ENCODE data around the gene MTX2. TPM values are rescaled to one million over a fixed set of nuclear protein-coding genes. Genes with fewer than 3 reads are reported as not detected.

MTX2 gene
- total RNA-seq, 1 donor, result 13.0 TPM

DNA sequence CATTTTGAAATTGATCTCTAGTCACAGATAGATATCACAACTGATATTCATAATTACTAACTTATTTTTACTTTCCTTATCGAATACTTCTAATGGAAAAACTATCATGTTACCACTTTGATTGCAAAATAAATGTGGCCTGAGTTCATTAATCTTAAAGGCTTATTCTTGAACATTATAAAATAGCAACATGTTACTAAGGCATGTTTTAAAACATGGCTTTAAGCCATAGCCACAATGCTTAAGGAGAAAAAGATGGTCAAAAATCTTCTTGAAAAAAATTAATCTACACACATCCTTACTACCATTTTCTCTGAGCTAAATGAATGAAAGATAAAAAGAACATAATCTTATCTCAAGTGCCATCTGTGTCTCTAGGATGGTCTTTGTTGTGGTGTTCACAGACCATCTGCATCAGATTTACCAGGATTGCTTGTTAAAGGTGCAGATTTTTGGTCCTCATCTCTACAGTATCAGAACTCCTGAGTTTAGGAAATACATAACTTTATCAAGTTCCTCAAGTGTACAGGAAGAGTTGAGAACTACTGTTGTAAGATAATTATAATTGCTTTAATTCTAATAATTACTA is 15.3 kb downstream of the MTX2 start:
- Histone ChIP-seq H3K4me1 (ENCODE audit: insufficient read depth, low read length) (peaks cover 17% of the 10 kb centered on the region), H3K4me3 (ENCODE audit: insufficient read depth, low read length) (no peak overlapping the region), H4K20me1 (ENCODE audit: insufficient read depth, low read length) (peaks cover 39% of the 10 kb centered on the region), H2AFZ (ENCODE audit: low read length) (no peak overlapping the region), H3K9me3 (ENCODE audit: low read depth, low read length) (no peaks in the 10 kb centered on the region), H3K27me3 (ENCODE audit: insufficient read depth, low read length) (no peaks in the 10 kb centered on the region), H3K4me2 (ENCODE audit: insufficient read depth, low read length) (no peak overlapping the region), H3K27ac (ENCODE audit: low read depth, low read length) (no peak overlapping the region), H3K36me3 (ENCODE audit: insufficient read depth, low read length) (no peaks in the 10 kb centered on the region), H3K79me2 (ENCODE audit: insufficient read depth, low read length) (peaks cover 79% of the 10 kb centered on the region)
- TF ChIP-seq, protein P1, sequence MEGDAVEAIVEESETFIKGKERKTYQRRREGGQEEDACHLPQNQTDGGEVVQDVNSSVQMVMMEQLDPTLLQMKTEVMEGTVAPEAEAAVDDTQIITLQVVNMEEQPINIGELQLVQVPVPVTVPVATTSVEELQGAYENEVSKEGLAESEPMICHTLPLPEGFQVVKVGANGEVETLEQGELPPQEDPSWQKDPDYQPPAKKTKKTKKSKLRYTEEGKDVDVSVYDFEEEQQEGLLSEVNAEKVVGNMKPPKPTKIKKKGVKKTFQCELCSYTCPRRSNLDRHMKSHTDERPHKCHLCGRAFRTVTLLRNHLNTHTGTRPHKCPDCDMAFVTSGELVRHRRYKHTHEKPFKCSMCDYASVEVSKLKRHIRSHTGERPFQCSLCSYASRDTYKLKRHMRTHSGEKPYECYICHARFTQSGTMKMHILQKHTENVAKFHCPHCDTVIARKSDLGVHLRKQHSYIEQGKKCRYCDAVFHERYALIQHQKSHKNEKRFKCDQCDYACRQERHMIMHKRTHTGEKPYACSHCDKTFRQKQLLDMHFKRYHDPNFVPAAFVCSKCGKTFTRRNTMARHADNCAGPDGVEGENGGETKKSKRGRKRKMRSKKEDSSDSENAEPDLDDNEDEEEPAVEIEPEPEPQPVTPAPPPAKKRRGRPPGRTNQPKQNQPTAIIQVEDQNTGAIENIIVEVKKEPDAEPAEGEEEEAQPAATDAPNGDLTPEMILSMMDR (IDR thresholded peaks at IDR 0.05; ENCODE audit: extremely low read depth, low read depth, low read length), result no peak
- DNase-seq (ENCODE audit: insufficient read length, low spot score, missing footprints), result no peak

DNA sequence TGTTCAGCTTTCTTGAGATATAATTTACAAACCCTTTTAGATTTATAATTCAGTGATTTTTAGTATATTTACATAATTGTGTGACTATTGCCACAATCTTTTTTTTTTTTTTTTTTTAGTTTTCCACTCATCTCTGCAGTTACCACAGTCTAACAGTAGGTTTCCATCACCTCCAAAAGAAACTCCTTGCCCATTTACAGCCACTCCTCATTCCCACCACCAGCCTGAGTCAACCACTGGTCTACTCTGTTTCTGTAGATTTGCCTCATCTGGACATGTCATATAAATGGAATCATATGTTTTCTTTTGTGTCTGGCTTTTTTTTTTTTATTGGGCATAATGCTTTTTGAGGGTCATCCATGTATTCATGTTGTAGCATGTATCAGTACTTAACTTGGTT is 16.1 kb downstream of the MTX2 start:
- DNase-seq (ENCODE audit: insufficient read length, low spot score, missing footprints), result no peak
- no peak overlapping the region for H3K4me2 ChIP-seq (ENCODE audit: insufficient read depth, low read length)
- peaks cover 77% of the 10 kb centered on the region for H3K79me2 ChIP-seq (ENCODE audit: insufficient read depth, low read length)

DNA sequence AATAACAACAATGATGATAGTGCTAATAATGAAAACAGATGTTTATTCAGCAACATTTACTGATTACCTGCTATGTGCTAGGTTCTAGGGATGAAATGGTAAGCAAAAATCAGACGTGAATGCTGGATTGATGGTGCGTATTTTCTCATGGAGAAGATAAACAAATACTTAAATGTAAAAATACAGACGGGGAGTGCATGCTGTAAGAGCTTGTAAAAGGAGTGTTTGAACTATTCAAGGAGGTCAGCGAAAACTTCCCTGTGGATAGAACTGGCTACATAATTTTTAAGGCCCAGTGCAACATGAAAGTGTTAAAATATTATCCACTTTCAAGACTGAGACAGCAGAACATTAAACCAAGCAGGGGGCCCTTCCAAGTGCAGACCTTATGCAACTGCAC is 22.1 kb downstream of the MTX2 start:
- no peak overlapping the region for H3K4me2 ChIP-seq (ENCODE audit: insufficient read depth, low read length)
- no peaks in the 10 kb centered on the region for H3K9me3 ChIP-seq (ENCODE audit: low read depth, low read length)

More for the DNA sequence above, 16.1 kb downstream of the MTX2 start:
- H2AFZ ChIP-seq (ENCODE audit: low read length), result no peak overlapping the region
- peaks cover 12% of the 10 kb centered on the region for H3K4me1 ChIP-seq (ENCODE audit: insufficient read depth, low read length)
- TF ChIP-seq, protein P1 (IDR thresholded peaks at IDR 0.05; ENCODE audit: extremely low read depth, low read depth, low read length), result no peak
- H3K9me3 ChIP-seq (ENCODE audit: low read depth, low read length), result no peaks in the 10 kb centered on the region
- H3K36me3 ChIP-seq (ENCODE audit: insufficient read depth, low read length), result no peaks in the 10 kb centered on the region
- H3K27ac ChIP-seq (ENCODE audit: low read depth, low read length), result no peak overlapping the region
- no peaks in the 10 kb centered on the region for H3K27me3 ChIP-seq (ENCODE audit: insufficient read depth, low read length)
- no peak overlapping the region for H3K4me3 ChIP-seq (ENCODE audit: insufficient read depth, low read length)
- H4K20me1 ChIP-seq (ENCODE audit: insufficient read depth, low read length), result peaks cover 35% of the 10 kb centered on the region

DNA sequence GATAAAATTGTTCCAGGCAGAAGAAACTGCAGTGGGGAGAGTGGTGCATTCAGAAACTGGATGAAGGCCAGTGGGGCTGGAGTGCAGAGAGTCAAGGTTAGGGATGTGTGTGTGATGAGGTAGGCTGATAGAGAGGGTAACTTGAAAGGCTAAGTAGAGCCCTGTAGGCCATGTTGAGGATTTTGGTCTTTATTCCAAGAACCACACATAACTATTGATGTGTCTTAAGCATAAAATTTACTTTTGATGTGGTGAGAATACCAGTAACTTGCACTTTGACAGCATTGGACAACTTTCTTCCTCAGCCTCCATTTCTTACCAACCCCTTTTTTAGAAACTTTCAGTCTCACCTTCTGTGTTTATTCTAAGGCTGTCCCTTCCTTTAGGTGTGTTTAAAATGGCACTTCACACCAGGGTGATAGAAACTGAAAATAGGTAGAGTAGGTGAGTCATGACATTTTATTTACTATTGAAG is 22.6 kb downstream of the MTX2 start:
- Histone ChIP-seq H3K36me3 (ENCODE audit: insufficient read depth, low read length) (no peaks in the 10 kb centered on the region), H3K4me3 (ENCODE audit: insufficient read depth, low read length) (no peak overlapping the region), H3K9me3 (ENCODE audit: low read depth, low read length) (no peaks in the 10 kb centered on the region), H3K79me2 (ENCODE audit: insufficient read depth, low read length) (peaks cover 49% of the 10 kb centered on the region), H3K27me3 (ENCODE audit: insufficient read depth, low read length) (no peaks in the 10 kb centered on the region), H3K27ac (ENCODE audit: low read depth, low read length) (no peak overlapping the region), H2AFZ (ENCODE audit: low read length) (no peak overlapping the region), H4K20me1 (ENCODE audit: insufficient read depth, low read length) (peaks cover 4% of the 10 kb centered on the region), H3K4me2 (ENCODE audit: insufficient read depth, low read length) (no peak overlapping the region), H3K4me1 (ENCODE audit: insufficient read depth, low read length) (peaks cover 10% of the 10 kb centered on the region)
- TF ChIP-seq, protein P1 (IDR thresholded peaks at IDR 0.05; ENCODE audit: extremely low read depth, low read depth, low read length), result no peak
- DNase-seq (ENCODE audit: insufficient read length, low spot score, missing footprints), result no peak

More for the DNA sequence above, 22.1 kb downstream of the MTX2 start:
- peaks cover 52% of the 10 kb centered on the region for H3K79me2 ChIP-seq (ENCODE audit: insufficient read depth, low read length)
- no peak overlapping the region for H3K4me3 ChIP-seq (ENCODE audit: insufficient read depth, low read length)
- TF ChIP-seq, protein P1 (IDR thresholded peaks at IDR 0.05; ENCODE audit: extremely low read depth, low read depth, low read length), result no peak
- no peaks in the 10 kb centered on the region for H3K36me3 ChIP-seq (ENCODE audit: insufficient read depth, low read length)
- H3K27me3 ChIP-seq (ENCODE audit: insufficient read depth, low read length), result no peaks in the 10 kb centered on the region
- H3K27ac ChIP-seq (ENCODE audit: low read depth, low read length), result no peak overlapping the region
- no peak for DNase-seq (ENCODE audit: insufficient read length, low spot score, missing footprints)
- H3K4me1 ChIP-seq (ENCODE audit: insufficient read depth, low read length), result peaks cover 6% of the 10 kb centered on the region
- H2AFZ ChIP-seq (ENCODE audit: low read length), result no peak overlapping the region
- H4K20me1 ChIP-seq (ENCODE audit: insufficient read depth, low read length), result no peaks in the 10 kb centered on the region
